GM12801 (cell line): Measurements from ENCODE around the gene TNFAIP8L1.

Source experiments
- CTCF ChIP-seq: IDR thresholded peaks from one replicate; pipeline ENCODE4 v1.5.1; 2011; ENCODE audit warnings: control low read depth; ENCODE audit not compliant: insufficient read length; ENCODE audit errors: extremely low read depth

TNFAIP8L1 gene

DNA sequence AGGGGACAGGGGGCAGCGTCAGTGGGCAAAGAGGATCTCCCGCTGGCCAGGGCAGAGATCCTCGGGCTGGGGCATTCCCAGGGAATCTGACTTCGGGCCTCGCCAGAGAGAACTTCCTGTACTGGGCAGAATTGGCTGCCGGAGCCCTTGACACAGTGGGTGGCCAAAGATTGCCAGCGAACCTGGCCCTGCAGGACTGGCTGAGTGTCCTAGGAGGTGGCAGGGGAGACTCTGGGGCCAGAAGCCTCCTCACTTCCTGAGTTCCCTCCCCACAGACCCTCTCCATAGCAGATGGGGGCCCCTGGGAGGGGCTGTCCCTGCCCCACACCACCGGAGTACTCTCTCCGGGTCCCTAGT, 65.0 kb downstream of the TNFAIP8L1 start:
- TF ChIP-seq CTCF: no peak
